A549 treated with AZD9567 at 1 μM for 4 hours (cell line): ENCODE results near the gene OSCP1. TPM values are rescaled to one million over a fixed set of nuclear protein-coding genes. Genes with fewer than 3 reads are reported as not detected.

Experiments used
- total RNA-seq: library from RNA; stranded (reverse); fragments of 200-300 nt; extraction: Qiagen RNA extraction; gene quantifications from 5 replicates; pipeline ENCODE4 v1.2.3, GENCODE V29; 2022; ENCODE audit not compliant: insufficient read depth

OSCP1 gene
- 6.1 to 7.4 TPM (median 6.5 TPM) in 5 replicates for total RNA-seq

GRCh38 chr1:36450270-36450918 is at the start of gene OSCP1:
Gene OSCP1 (minus strand): TSS chr1:36450451. CDS start chr1:36450369, 82 bp downstream.

GRCh38 chr1:36482724-36483388 is 32.6 kb upstream of the OSCP1 start, which contains the start of gene CSF3R:
Gene CSF3R (minus strand): TSS chr1:36482913. CDS start chr1:36479496, 3,417 bp downstream.

GRCh38 chr1:36463803-36464604 is 13.8 kb upstream of the OSCP1 start, which contains the start of gene MRPS15:
Gene MRPS15 (minus strand): TSS chr1:36464384. CDS start chr1:36464275, 109 bp downstream.

GRCh38 chr1:36397378-36398230 is 52.6 kb downstream of the OSCP1 start, which contains the start of gene LSM10:
Gene LSM10 (minus strand): TSS chr1:36397908. CDS start chr1:36394129, 3,779 bp downstream.

GRCh38 chr1:36385410-36386264 is 64.6 kb downstream of the OSCP1 start, which contains the start of gene STK40:
Gene STK40 (minus strand): TSS chr1:36385924. CDS start chr1:36361332, 24,592 bp downstream.

Other genes with a start within 250 kb of the OSCP1 start
- 66.5 to 82.2 TPM (median 70.8 TPM) in 5 replicates for gene THRAP3, start 226.0 kb downstream of the OSCP1 start, total RNA-seq
- gene SH3D21, start 144.1 kb downstream of the OSCP1 start, total RNA-seq, result 1.6 to 3.3 TPM (median 2.6 TPM) in 5 replicates
- 4.7 to 23.5 TPM (median 19.8 TPM) in 5 replicates for gene EVA1B, start 126.8 kb downstream of the OSCP1 start, total RNA-seq
- gene STK40, start 64.5 kb downstream of the OSCP1 start, total RNA-seq, result 9.8 to 11.0 TPM (median 10.4 TPM) in 5 replicates
- gene LSM10, start 52.5 kb downstream of the OSCP1 start, total RNA-seq, result 36.1 to 44.9 TPM (median 43.5 TPM) in 5 replicates
- gene MRPS15, start 13.9 kb upstream of the OSCP1 start, total RNA-seq, result 49.3 to 83.5 TPM (median 79.0 TPM) in 5 replicates
- not detected in 5 replicates for gene CSF3R, start 32.5 kb upstream of the OSCP1 start, total RNA-seq